ENCODE measurements around the gene ZC3H10. TPM values are rescaled to one million over a fixed set of nuclear protein-coding genes. Genes with fewer than 3 reads are reported as not detected.

ZC3H10 gene
- total RNA-seq, 1 donor from 2014 or later = 8.0 TPM

DNA sequence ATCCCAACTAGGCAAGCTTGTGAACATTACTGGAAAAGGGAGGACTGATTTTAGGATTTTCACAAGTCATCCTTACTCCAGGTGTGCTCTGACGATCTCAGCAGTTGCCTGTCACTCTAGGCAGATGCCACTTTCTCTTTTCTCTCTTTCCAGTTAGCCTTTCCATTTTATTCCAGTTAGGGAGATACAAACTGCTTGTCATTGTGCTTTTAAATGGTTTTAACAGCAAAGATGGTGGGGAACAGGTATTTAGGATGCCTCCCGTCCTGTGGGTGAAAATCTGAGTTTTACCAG, 12.5 kb upstream of the ZC3H10 start:
- Mint-ChIP-seq H3K9me3 (ENCODE audit: low read depth) (no peaks in the 10 kb centered on the region), H3K27ac (ENCODE audit: unreplicated experiment) (peak overlapping the region; percentile 94), H3K4me1 (ENCODE audit: low read depth) (peaks cover 27% of the 10 kb centered on the region), H3K36me3 (ENCODE audit: low read depth) (peaks cover 11% of the 10 kb centered on the region), H3K4me3 (ENCODE audit: unreplicated experiment) (peak overlapping the region; percentile 99), H3K27me3 (ENCODE audit: low read depth) (no peaks in the 10 kb centered on the region)
- TF ChIP-seq, protein P1, sequence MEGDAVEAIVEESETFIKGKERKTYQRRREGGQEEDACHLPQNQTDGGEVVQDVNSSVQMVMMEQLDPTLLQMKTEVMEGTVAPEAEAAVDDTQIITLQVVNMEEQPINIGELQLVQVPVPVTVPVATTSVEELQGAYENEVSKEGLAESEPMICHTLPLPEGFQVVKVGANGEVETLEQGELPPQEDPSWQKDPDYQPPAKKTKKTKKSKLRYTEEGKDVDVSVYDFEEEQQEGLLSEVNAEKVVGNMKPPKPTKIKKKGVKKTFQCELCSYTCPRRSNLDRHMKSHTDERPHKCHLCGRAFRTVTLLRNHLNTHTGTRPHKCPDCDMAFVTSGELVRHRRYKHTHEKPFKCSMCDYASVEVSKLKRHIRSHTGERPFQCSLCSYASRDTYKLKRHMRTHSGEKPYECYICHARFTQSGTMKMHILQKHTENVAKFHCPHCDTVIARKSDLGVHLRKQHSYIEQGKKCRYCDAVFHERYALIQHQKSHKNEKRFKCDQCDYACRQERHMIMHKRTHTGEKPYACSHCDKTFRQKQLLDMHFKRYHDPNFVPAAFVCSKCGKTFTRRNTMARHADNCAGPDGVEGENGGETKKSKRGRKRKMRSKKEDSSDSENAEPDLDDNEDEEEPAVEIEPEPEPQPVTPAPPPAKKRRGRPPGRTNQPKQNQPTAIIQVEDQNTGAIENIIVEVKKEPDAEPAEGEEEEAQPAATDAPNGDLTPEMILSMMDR (IDR thresholded peaks at IDR 0.05) = peak; percentile 5
- no peak for DNase-seq (ENCODE audit: low spot score)

DNA sequence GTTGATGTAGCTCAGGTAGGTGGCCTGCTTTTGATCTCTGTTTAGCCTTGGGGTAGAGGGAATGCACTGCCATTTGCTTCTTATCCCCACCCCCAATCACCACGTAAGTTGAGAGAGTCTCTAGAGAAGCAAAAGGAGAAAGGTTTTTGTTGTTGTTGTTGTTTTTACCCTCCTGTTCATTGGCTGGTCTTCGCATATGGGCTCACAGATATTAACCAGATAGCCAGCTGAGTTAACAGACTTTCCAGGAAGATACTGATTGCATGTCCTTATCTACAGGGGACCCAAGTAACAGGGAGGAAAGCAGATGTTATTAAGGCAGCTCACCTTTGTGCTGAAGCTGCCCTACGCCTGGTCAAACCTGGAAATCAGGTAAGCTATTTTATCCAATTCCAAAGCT, 10.8 kb upstream of the ZC3H10 start:
- Mint-ChIP-seq H3K36me3 (ENCODE audit: low read depth) (peaks cover 21% of the 10 kb centered on the region), H3K27ac (ENCODE audit: unreplicated experiment) (no peak overlapping the region), H3K4me1 (ENCODE audit: low read depth) (peaks cover 27% of the 10 kb centered on the region), H3K4me3 (ENCODE audit: unreplicated experiment) (no peak overlapping the region), H3K9me3 (ENCODE audit: low read depth) (no peaks in the 10 kb centered on the region), H3K27me3 (ENCODE audit: low read depth) (no peaks in the 10 kb centered on the region)
- no peak for DNase-seq (ENCODE audit: low spot score)
- TF ChIP-seq, protein P1 (IDR thresholded peaks at IDR 0.05) = no peak

DNA sequence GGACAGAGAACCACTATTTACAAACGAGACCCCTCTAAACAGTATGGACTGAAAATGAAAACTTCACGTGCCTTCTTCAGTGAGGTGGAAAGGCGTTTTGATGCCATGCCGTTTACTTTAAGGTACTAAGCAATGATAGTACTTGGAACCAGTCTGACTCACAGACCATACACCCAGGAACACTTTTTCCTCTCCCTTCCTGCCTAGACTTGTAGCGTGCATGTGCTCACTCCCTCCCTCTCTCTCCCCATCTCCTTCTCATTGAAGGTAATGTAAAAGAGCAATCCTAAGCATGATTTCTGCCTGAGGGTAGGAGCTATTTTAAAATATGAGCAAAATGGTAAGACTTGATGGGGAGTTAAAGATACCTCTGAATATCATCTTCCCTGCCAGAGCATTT, 7.5 kb upstream of the ZC3H10 start:
- H3K4me1 Mint-ChIP-seq (ENCODE audit: low read depth) = peaks cover 16% of the 10 kb centered on the region
- H3K27me3 Mint-ChIP-seq (ENCODE audit: low read depth) = no peaks in the 10 kb centered on the region
- H3K4me3 Mint-ChIP-seq (ENCODE audit: unreplicated experiment) = no peak overlapping the region
- TF ChIP-seq, protein P1 (IDR thresholded peaks at IDR 0.05) = no peak
- no peak overlapping the region for H3K27ac Mint-ChIP-seq (ENCODE audit: unreplicated experiment)
- no peak for DNase-seq (ENCODE audit: low spot score)
- H3K9me3 Mint-ChIP-seq (ENCODE audit: low read depth) = no peaks in the 10 kb centered on the region
- H3K36me3 Mint-ChIP-seq (ENCODE audit: low read depth) = peaks cover 32% of the 10 kb centered on the region

DNA sequence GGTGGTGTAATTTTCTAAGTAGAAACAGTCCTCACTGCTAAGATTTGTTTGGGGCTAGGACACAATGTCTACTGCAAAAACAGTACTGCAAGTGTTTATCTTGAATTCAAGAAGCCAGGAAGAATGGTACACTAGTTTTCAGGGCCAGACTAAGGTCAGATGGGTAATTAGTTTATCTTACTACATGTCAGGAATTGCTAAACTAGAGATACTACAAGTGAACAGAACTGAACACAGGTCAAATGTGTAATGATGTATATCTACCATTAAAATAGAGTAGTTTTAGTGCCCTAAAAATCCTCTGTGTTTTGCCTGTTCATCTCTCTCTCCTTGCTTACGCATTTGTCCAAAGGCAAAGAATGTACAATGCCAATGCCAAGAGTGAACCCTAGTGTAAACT, 4.0 kb upstream of the ZC3H10 start:
- no peak for DNase-seq (ENCODE audit: low spot score)
- Mint-ChIP-seq H3K9me3 (ENCODE audit: low read depth) (no peaks in the 10 kb centered on the region), H3K4me3 (ENCODE audit: unreplicated experiment) (no peak overlapping the region), H3K36me3 (ENCODE audit: low read depth) (peaks cover 32% of the 10 kb centered on the region), H3K27me3 (ENCODE audit: low read depth) (no peaks in the 10 kb centered on the region), H3K4me1 (ENCODE audit: low read depth) (peaks cover 21% of the 10 kb centered on the region), H3K27ac (ENCODE audit: unreplicated experiment) (no peak overlapping the region)
- TF ChIP-seq, protein P1 (IDR thresholded peaks at IDR 0.05) = no peak

DNA sequence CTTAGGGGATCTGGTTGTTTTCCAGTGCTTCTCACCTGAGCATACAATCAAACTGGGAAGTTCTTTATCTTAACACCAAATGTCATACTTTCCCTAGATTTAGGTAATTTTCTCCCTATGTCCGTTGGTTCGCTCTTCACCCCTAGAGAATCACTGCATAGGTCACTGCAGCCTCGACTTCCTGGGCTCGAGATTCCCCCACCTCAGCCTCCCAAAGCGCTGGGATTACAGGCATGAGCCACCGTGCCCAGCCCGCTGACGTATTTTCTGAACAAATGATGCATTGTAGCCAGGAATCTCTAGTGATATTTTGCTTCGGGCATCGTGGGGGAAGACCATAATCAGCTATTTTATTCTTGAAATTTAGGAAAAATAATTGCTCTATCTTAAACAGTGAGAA, 2.7 kb upstream of the ZC3H10 start:
- no peaks in the 10 kb centered on the region for H3K27me3 Mint-ChIP-seq (ENCODE audit: low read depth)

More for the DNA sequence above, 2.7 kb upstream of the ZC3H10 start:
- H3K4me3 Mint-ChIP-seq (ENCODE audit: unreplicated experiment) = peak overlapping the region; percentile 89
- H3K9me3 Mint-ChIP-seq (ENCODE audit: low read depth) = no peaks in the 10 kb centered on the region
- DNase-seq (ENCODE audit: low spot score) = no peak
- peak overlapping the region; percentile 100 for H3K27ac Mint-ChIP-seq (ENCODE audit: unreplicated experiment)
- peaks cover 28% of the 10 kb centered on the region for H3K36me3 Mint-ChIP-seq (ENCODE audit: low read depth)
- TF ChIP-seq, protein P1 (IDR thresholded peaks at IDR 0.05) = no peak
- peaks cover 33% of the 10 kb centered on the region for H3K4me1 Mint-ChIP-seq (ENCODE audit: low read depth)

All from chondrocyte (in vitro differentiated cells).